BE2C (cell line): ENCODE results near the gene SAV1.

Experiments
- DNase-seq: peaks from one replicate; pipeline ENCODE4 v3.0.0-alpha.2; 2020
- H3K27me3 ChIP-seq: fragments of 250-450 bp; sonication (Bioruptor Pico); 2 replicates; pipeline ENCODE4 v1.5.1; 2020; ENCODE audit warnings: mild to moderate bottlenecking
- H3K36me3 ChIP-seq: fragments of 250-450 bp; sonication (Bioruptor Pico); 2 replicates; pipeline ENCODE4 v1.5.1; 2020; ENCODE audit warnings: mild to moderate bottlenecking
- H3K4me1 ChIP-seq: fragments of 250-450 bp; sonication (Bioruptor Pico); 2 replicates; pipeline ENCODE4 v1.5.1; 2020
- H3K4me3 ChIP-seq: 2 replicates; pipeline ENCODE4 v1.5.1; 2011; ENCODE audit warnings: low read depth, low read length
- H3K9me3 ChIP-seq: fragments of 250-450 bp; sonication (Bioruptor Pico); 2 replicates; pipeline ENCODE4 v1.5.1; 2020
- TF ChIP-seq, protein P1 (sequence below): IDR thresholded peaks from 2 replicates; pipeline ENCODE4 v1.5.1; 2012; ENCODE audit warnings: mild to moderate bottlenecking, low read depth, low read length

The SAV1 gene

DNA sequence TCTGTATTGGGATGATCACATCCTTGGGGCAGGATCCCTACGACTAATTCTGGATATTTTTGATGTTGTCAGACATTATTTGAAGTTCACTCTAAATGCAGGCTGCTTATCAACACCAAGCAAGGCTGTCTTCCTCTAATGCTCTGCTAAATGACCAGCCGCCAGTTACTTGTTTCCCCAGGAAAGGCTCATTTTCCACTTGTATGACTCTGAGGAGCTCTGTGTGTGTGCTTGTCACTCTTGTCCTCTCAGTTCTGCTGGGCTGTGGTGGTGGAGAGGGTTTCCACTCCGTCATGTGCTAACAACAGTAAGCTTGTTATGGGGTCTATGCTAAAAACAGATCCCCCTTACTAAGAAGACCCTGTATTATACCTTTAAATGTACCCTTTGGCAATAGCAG is 66.1 kb downstream of the SAV1 start:
- Histone ChIP-seq H3K4me3 (no peak overlapping the region), H3K27me3 (no peaks in the 10 kb centered on the region), H3K36me3 (no peaks in the 10 kb centered on the region), H3K4me1 (no peaks in the 10 kb centered on the region), H3K9me3 (no peaks in the 10 kb centered on the region)
- no peak for DNase-seq
- TF ChIP-seq, protein P1, sequence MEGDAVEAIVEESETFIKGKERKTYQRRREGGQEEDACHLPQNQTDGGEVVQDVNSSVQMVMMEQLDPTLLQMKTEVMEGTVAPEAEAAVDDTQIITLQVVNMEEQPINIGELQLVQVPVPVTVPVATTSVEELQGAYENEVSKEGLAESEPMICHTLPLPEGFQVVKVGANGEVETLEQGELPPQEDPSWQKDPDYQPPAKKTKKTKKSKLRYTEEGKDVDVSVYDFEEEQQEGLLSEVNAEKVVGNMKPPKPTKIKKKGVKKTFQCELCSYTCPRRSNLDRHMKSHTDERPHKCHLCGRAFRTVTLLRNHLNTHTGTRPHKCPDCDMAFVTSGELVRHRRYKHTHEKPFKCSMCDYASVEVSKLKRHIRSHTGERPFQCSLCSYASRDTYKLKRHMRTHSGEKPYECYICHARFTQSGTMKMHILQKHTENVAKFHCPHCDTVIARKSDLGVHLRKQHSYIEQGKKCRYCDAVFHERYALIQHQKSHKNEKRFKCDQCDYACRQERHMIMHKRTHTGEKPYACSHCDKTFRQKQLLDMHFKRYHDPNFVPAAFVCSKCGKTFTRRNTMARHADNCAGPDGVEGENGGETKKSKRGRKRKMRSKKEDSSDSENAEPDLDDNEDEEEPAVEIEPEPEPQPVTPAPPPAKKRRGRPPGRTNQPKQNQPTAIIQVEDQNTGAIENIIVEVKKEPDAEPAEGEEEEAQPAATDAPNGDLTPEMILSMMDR, result no peak

DNA sequence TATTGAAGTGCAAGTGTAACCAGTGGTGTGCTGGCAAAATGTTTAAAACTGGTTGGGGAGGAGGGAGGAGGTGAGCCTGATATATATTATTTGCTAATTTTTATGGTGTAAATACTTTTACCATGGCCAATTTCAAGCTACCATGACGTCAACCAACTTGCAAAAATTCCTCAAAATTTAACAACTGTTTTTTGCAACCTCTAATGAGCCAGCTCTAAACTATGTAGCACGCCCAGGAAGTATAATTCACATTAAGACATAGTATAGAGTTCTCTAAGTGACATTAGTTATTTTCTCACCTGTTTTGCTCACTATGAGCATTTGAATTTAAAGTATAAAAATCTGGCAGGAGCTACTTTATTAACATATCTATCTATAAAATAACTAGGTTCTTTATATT is 66.7 kb downstream of the SAV1 start:
- TF ChIP-seq, protein P1, result no peak
- no peak for DNase-seq

DNA sequence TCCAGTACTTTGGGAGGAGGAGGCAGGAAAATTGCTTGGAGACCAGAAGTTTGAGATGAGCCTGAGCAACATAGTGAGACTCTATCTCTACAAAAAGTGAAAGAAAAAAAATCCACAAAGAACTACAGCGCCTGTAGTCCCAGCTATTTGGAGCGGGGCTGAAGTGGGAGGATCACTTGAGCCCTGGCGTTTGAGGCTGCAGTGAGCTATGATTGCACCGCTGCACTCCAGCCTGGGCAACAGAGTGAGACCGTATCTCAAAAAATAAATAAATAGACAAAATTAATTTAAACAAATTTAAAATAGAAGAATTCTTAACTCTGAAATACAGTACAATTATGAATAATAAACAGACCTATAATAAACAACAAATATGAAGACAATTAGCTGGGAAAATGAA is 67.3 kb downstream of the SAV1 start:
- TF ChIP-seq, protein P1, result no peak
- H3K27me3 ChIP-seq, result no peaks in the 10 kb centered on the region
- H3K4me1 ChIP-seq, result no peaks in the 10 kb centered on the region
- H3K9me3 ChIP-seq, result no peaks in the 10 kb centered on the region
- no peak for DNase-seq
- H3K36me3 ChIP-seq, result no peaks in the 10 kb centered on the region
- H3K4me3 ChIP-seq, result no peak overlapping the region

More for the DNA sequence above, 66.7 kb downstream of the SAV1 start:
- Histone ChIP-seq H3K4me1 (no peaks in the 10 kb centered on the region), H3K27me3 (no peaks in the 10 kb centered on the region), H3K4me3 (no peak overlapping the region), H3K9me3 (no peaks in the 10 kb centered on the region), H3K36me3 (no peaks in the 10 kb centered on the region)

DNA sequence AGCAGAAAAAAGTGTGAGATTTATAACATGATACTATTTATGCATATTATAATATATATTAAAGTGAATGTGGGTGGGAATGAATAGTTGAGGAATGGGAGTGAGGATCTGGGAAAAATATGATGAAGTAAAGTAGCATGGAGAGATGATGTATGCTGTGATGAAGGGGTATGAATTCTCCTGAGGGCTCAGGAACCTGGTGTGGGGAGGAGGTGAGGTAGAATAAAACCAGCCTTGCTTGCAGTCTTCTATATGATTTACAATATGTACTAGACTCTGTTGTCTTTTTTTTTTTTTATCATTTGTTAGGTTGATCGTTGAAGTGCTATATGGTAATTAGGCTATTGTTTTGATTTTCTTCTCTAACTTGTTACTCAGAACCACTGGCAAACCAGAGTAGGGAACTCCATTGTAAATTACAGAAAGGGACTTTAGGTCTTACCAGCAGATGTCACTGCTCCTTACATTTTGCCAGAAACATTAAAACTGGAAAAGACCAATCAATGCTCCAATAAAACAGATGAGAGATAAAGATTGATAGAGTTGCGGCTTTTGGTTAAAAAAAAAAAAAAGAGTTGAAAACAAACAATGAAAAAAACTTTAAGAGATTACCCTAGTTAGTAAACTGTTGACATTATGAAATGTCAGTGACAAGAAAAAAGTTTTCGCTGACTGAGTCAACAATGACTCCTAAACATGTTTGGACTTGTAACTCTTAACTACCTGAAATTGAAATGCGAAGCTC is 68.2 kb downstream of the SAV1 start:
- Histone ChIP-seq H3K9me3 (no peaks in the 10 kb centered on the region), H3K4me1 (no peaks in the 10 kb centered on the region), H3K4me3 (no peak overlapping the region), H3K27me3 (no peaks in the 10 kb centered on the region), H3K36me3 (no peaks in the 10 kb centered on the region)
- TF ChIP-seq, protein P1, result peak; percentile 68
- no peak for DNase-seq

DNA sequence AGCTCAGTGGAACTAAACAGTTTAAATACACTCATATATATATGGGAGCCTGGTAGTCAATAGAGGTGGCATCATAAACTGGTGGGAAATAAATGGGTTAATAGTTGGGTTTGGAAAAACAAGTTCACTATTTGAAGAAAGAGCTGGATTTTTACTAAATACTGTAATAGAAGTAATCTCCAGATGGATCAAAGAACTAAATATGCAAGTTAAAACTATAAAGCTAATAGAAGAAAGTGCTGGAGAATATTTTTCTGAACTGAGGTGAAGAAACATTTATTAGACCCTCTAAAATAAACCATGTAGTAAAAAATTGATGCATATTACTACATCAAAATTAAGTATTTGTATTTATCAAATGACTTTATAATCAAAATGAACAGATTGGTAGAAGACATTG is 69.3 kb downstream of the SAV1 start:
- no peaks in the 10 kb centered on the region for H3K4me1 ChIP-seq
- no peaks in the 10 kb centered on the region for H3K27me3 ChIP-seq
- no peaks in the 10 kb centered on the region for H3K9me3 ChIP-seq
- H3K36me3 ChIP-seq, result no peaks in the 10 kb centered on the region
- DNase-seq, result no peak
- TF ChIP-seq, protein P1, result no peak
- no peak overlapping the region for H3K4me3 ChIP-seq

DNA sequence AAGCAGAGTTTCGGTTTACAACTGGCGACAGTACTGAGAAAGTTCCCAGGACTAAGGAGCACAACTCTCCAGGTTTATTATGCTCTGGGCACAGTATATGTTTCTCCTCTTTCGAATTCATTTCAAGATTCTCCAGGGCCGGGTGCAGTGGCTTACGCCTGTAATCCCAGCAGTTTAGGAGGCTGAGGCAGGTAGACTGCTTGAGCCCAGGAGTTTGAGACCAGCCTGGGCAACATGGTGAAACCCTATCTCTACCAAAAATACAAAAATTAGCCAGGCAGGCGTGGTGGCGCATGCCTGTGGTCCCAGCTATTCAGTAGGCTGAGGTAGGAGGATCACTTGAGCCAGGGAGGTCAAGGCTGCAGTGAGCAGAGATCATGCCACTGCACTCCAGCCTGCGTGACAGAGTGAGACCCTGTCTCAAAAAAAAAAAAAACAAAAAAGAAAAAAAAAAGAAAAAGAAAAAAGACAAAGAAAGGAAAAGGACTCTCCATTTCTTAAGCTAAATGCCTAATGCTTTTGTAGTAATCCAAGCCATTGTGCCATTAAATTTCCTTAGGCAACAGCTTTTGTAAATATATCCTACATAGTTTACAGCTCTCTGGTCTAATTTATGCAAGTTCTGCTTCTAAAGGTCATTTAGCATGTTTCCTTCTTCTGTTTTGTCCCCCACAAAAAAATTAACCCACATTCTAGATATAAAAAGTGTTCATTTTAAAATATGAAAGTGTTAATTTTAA is 73.4 kb downstream of the SAV1 start:
- Histone ChIP-seq H3K4me3 (no peak overlapping the region), H3K9me3 (no peaks in the 10 kb centered on the region), H3K4me1 (no peaks in the 10 kb centered on the region), H3K36me3 (no peaks in the 10 kb centered on the region), H3K27me3 (no peaks in the 10 kb centered on the region)
- no peak for DNase-seq
- TF ChIP-seq, protein P1, result no peak
